HG03442 (cell line): ENCODE data around the gene AAMDC.
"Not testable (repeated sequence)": the region's sequence is repeated elsewhere in the genome, so short reads cannot be mapped to it uniquely, and the experiment has no call there.

Experiments
- ATAC-seq: cut with Tn5 transposase; IDR thresholded peaks from one replicate; pipeline ENCODE4 v1.9.1; 2021; ENCODE audit warnings: mild to moderate bottlenecking, moderate library complexity; ENCODE audit not compliant: unreplicated experiment

Gene AAMDC

GRCh38 chr11:77883775-77884174 is 62.8 kb downstream of the AAMDC start:
- ATAC-seq: no peak

- ATAC-seq: no peak
Observed at GRCh38 chr11:77884186-77884828, 63.4 kb downstream of the AAMDC start.

GRCh38 chr11:77884829-77885190 is 63.9 kb downstream of the AAMDC start:
- ATAC-seq: no peak

- ATAC-seq: no peak
Observed at GRCh38 chr11:77886401-77886800, 65.5 kb downstream of the AAMDC start.

GRCh38 chr11:77889045-77889444 is 68.1 kb downstream of the AAMDC start:
- not testable (repeated sequence) for ATAC-seq

- ATAC-seq: not testable (repeated sequence)
Observed at GRCh38 chr11:77890100-77890614, 69.2 kb downstream of the AAMDC start.

- ATAC-seq: not testable (repeated sequence)
Observed at GRCh38 chr11:77890619-77891056, 69.7 kb downstream of the AAMDC start.

- ATAC-seq: not testable (repeated sequence)
Observed at GRCh38 chr11:77891256-77891655, 70.3 kb downstream of the AAMDC start.

GRCh38 chr11:77891703-77892102 is 70.8 kb downstream of the AAMDC start:
- ATAC-seq: not testable (repeated sequence)

- not testable (repeated sequence) for ATAC-seq
Observed at GRCh38 chr11:77894949-77895348, 74.0 kb downstream of the AAMDC start.

- no peak for ATAC-seq
Observed at GRCh38 chr11:77908835-77909234, 87.9 kb downstream of the AAMDC start.

GRCh38 chr11:77909277-77909676 is 88.3 kb downstream of the AAMDC start:
- no peak for ATAC-seq

- not testable (repeated sequence) for ATAC-seq
Observed at GRCh38 chr11:77910828-77911227, 89.9 kb downstream of the AAMDC start.

GRCh38 chr11:77913608-77914306 is 92.8 kb downstream of the AAMDC start:
- ATAC-seq: not testable (repeated sequence)

GRCh38 chr11:77914307-77914791 is 93.4 kb downstream of the AAMDC start:
- not testable (repeated sequence) for ATAC-seq

- not testable (repeated sequence) for ATAC-seq
Observed at GRCh38 chr11:77917713-77918112, 96.8 kb downstream of the AAMDC start.
